Tibial nerve (tissue), 3 donors: ENCODE results near the gene BCAR3.

Experiments used
- POLR2A ChIP-seq, 2 donors: fragments of 450-650 bp; IDR thresholded peaks; one replicate each; pipeline ENCODE4 v1.6.1; 2017; ENCODE audit warnings: antibody characterized with exemption in 2 of 2, mild to moderate bottlenecking in 2 of 2, moderate library complexity in 2 of 2
- TF ChIP-seq, protein P1 (sequence below), 5 experiments: fragments of 200-600 bp in 3 of 5; fragments of 450-650 bp in 2 of 5; sonication (generic) in 3 of 5; IDR thresholded peaks; one replicate each; pipeline ENCODE4 v1.5.1; 2016 to 2019; ENCODE audit warnings: antibody characterized with exemption in 5 of 5, mild to moderate bottlenecking in 3 of 5, moderate library complexity in 2 of 5

DNA sequence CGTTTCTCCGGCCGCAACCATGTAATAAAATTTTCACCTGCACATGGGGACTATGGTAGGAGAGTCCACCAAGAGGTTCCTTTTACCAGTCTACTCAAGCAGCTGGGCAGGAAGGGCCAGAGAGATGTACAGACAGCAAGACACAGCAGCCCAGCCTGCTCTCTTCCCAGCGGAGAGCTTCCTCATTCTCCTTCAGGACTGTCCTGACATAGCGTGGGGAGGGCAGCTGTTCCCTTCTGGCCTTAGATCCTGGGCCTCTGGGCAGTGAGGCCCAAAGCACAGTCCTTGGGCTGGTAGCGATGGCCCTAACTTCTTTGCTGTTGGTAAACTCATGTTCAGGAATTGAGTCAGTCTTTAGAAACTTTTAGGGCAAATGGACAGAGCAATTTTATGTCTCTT lies 89.1 kb downstream of the BCAR3 start:
- TF ChIP-seq POLR2A (IDR thresholded peaks at IDR 0.05) = no peak
- TF ChIP-seq, protein P1, sequence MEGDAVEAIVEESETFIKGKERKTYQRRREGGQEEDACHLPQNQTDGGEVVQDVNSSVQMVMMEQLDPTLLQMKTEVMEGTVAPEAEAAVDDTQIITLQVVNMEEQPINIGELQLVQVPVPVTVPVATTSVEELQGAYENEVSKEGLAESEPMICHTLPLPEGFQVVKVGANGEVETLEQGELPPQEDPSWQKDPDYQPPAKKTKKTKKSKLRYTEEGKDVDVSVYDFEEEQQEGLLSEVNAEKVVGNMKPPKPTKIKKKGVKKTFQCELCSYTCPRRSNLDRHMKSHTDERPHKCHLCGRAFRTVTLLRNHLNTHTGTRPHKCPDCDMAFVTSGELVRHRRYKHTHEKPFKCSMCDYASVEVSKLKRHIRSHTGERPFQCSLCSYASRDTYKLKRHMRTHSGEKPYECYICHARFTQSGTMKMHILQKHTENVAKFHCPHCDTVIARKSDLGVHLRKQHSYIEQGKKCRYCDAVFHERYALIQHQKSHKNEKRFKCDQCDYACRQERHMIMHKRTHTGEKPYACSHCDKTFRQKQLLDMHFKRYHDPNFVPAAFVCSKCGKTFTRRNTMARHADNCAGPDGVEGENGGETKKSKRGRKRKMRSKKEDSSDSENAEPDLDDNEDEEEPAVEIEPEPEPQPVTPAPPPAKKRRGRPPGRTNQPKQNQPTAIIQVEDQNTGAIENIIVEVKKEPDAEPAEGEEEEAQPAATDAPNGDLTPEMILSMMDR (IDR thresholded peaks at IDR 0.05) = no peak
